Fibroblast of peridontal ligament (primary cell): Measurements from ENCODE around the gene MAPK4.
"Not testable (repeated sequence)": the region's sequence is repeated elsewhere in the genome, so short reads cannot be mapped to it uniquely, and the experiment has no call there.

Source experiments
- DNase-seq: peaks from one replicate; pipeline ENCODE4 v3.0.0-alpha.2; 2010; ENCODE audit errors: extremely low read depth

MAPK4 gene

GRCh38 chr18:50680966-50681365, 121.1 kb downstream of the MAPK4 start:
- no peak for DNase-seq

- no peak for DNase-seq
These were observed 123.0 kb downstream of the MAPK4 start for GRCh38 chr18:50682852-50683251.

GRCh38 chr18:50686409-50686808, 126.5 kb downstream of the MAPK4 start:
- DNase-seq: no peak

- DNase-seq: no peak
These were observed 127.6 kb downstream of the MAPK4 start for GRCh38 chr18:50687491-50687890.

- no peak for DNase-seq
These were observed 129.7 kb downstream of the MAPK4 start for GRCh38 chr18:50689578-50689977.

GRCh38 chr18:50694147-50694546, 134.3 kb downstream of the MAPK4 start:
- no peak for DNase-seq

- no peak for DNase-seq
These were observed 135.7 kb downstream of the MAPK4 start for GRCh38 chr18:50695431-50696176.

GRCh38 chr18:50696436-50696835, 136.5 kb downstream of the MAPK4 start:
- no peak for DNase-seq

- no peak for DNase-seq
These were observed 137.0 kb downstream of the MAPK4 start for GRCh38 chr18:50696929-50697328.

GRCh38 chr18:50697509-50697908, 137.6 kb downstream of the MAPK4 start:
- DNase-seq: no peak

- DNase-seq: no peak
These were observed 140.6 kb downstream of the MAPK4 start for GRCh38 chr18:50700245-50701165.

GRCh38 chr18:50704357-50704940, 144.6 kb downstream of the MAPK4 start:
- DNase-seq: no peak

- DNase-seq: no peak
These were observed 146.3 kb downstream of the MAPK4 start for GRCh38 chr18:50706199-50706598.

GRCh38 chr18:50706651-50707050, 146.8 kb downstream of the MAPK4 start:
- no peak for DNase-seq

GRCh38 chr18:50707297-50707696, 147.4 kb downstream of the MAPK4 start:
- not testable (repeated sequence) for DNase-seq

GRCh38 chr18:50707855-50708469, 148.1 kb downstream of the MAPK4 start:
- peak; percentile 23 for DNase-seq

- DNase-seq: no peak
These were observed 149.3 kb downstream of the MAPK4 start for GRCh38 chr18:50709193-50709592.

GRCh38 chr18:50711386-50711785, 151.5 kb downstream of the MAPK4 start:
- DNase-seq: no peak

GRCh38 chr18:50715919-50716318, 156.0 kb downstream of the MAPK4 start:
- no peak for DNase-seq

- DNase-seq: no peak
These were observed 157.0 kb downstream of the MAPK4 start for GRCh38 chr18:50716902-50717301.

GRCh38 chr18:50717563-50717962, 157.7 kb downstream of the MAPK4 start:
- no peak for DNase-seq
